PC-9 (cell line): Measurements from ENCODE around the gene JOSD2.

Source experiments
- EZH2 ChIP-seq: fragments of 200-600 bp; sonication (generic); IDR thresholded peaks from 2 replicates; pipeline ENCODE4 v1.8.0; 2017; ENCODE audit warnings: antibody characterized with exemption, low read depth
- TF ChIP-seq, protein P1 (sequence below): fragments of 200-600 bp; sonication (generic); conservative IDR thresholded peaks from 2 replicates; pipeline ENCODE4 v1.6.1; 2017; ENCODE audit warnings: mixed run types, antibody characterized with exemption, mild to moderate bottlenecking, moderate library complexity

DNA sequence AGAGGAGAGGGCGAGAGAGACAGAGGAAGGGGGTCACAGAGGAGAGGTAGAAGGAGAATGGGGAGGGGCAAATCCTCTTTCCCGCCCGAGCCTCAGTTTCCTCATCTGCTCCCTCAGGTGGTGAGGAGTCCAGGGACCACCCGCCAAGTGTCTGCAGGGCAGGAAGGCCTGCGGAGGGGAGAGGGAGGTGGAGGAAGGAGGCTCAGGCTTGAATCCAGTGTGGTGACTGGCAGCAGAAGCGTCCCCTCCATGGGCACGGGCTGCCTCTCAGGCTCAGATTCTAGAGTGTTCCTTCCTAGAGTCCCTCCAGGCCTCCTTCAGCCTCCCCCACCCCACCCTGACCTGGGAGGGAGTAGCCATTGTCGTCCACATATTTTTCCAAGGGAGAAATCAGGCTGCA lies 17.8 kb downstream of the JOSD2 start:
- TF ChIP-seq EZH2: no peak
- TF ChIP-seq, protein P1, sequence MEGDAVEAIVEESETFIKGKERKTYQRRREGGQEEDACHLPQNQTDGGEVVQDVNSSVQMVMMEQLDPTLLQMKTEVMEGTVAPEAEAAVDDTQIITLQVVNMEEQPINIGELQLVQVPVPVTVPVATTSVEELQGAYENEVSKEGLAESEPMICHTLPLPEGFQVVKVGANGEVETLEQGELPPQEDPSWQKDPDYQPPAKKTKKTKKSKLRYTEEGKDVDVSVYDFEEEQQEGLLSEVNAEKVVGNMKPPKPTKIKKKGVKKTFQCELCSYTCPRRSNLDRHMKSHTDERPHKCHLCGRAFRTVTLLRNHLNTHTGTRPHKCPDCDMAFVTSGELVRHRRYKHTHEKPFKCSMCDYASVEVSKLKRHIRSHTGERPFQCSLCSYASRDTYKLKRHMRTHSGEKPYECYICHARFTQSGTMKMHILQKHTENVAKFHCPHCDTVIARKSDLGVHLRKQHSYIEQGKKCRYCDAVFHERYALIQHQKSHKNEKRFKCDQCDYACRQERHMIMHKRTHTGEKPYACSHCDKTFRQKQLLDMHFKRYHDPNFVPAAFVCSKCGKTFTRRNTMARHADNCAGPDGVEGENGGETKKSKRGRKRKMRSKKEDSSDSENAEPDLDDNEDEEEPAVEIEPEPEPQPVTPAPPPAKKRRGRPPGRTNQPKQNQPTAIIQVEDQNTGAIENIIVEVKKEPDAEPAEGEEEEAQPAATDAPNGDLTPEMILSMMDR: no peak
